Activated CD8-positive, alpha-beta T cell treated with anti-CD3 and anti-CD28 coated beads, Interleukin-2, amount 10 ng/mL, durations not matched to agents 7 days and 5 days (primary cell): Measurements from ENCODE around the gene SEMA3G. TPM values are rescaled to one million over a fixed set of nuclear protein-coding genes. Genes with fewer than 3 reads are reported as not detected.

ENCODE experiments used
- ATAC-seq: fragments of 150-1000 bp; cut with Tn5 transposase; one replicate; pipeline ENCODE4 v1.10.0; 2021; ENCODE audit warnings: moderate library complexity
- CTCF ChIA-PET: fragments of 350-600 bp; sonication (Branson Sonifier 250); formaldehyde crosslinking; loops from one replicate; lab custom pipeline; 2021; ENCODE audit warnings: antibody characterized with exemption; lab: Charles Lee
- POLR2A ChIA-PET: fragments of 350-600 bp; sonication (Branson Sonifier 250); formaldehyde crosslinking; loops from one replicate; lab custom pipeline; 2021; ENCODE audit warnings: antibody characterized with exemption; lab: Charles Lee
- DNase-seq: peaks from one replicate; pipeline ENCODE4 v3.0.0-alpha.2; 2020
- H3K27ac Mint-ChIP-seq: one replicate; pipeline ENCODE4 v1.8.0; 2021; ENCODE audit warnings: mild to moderate bottlenecking, mixed read lengths
- H3K27me3 Mint-ChIP-seq: one replicate; pipeline ENCODE4 v1.8.0; 2021; ENCODE audit warnings: low read depth, mixed read lengths
- H3K36me3 Mint-ChIP-seq: one replicate; pipeline ENCODE4 v1.8.0; 2021; ENCODE audit warnings: low read depth, mixed read lengths
- H3K4me1 Mint-ChIP-seq: one replicate; pipeline ENCODE4 v1.8.0; 2021; ENCODE audit warnings: low read depth, mixed read lengths
- H3K4me3 Mint-ChIP-seq: one replicate; pipeline ENCODE4 v1.8.0; 2021; ENCODE audit warnings: mild to moderate bottlenecking, mixed read lengths
- H3K9me3 Mint-ChIP-seq: one replicate; pipeline ENCODE4 v1.8.0; 2022; ENCODE audit warnings: mixed read lengths; ENCODE audit not compliant: insufficient read depth
- total RNA-seq, 2 experiments: library from RNA; stranded (reverse); gene quantifications; one replicate each; pipeline ENCODE4 v1.2.3, GENCODE V29; 2021

The SEMA3G gene
- total RNA-seq, 2 experiments from 2014 or later, result 0.13 to 0.21 TPM

GRCh38 chr3:52422669-52423068, 22.2 kb downstream of the SEMA3G start:
- H3K27ac Mint-ChIP-seq, result peak overlapping the region; percentile 21
- POLR2A ChIA-PET, result no interaction called here
- ATAC-seq (no peak), DNase-seq (no peak)
- no peaks in the 10 kb centered on the region for H3K36me3 Mint-ChIP-seq
- H3K9me3 Mint-ChIP-seq, result no peaks in the 10 kb centered on the region
- CTCF ChIA-PET, result interaction anchor here (1.3 kb wide), 1 partner anchor 10 kb away, joined by 11 read pairs; no protein-coding TSS in a partner anchor
- H3K4me3 Mint-ChIP-seq, result no peak overlapping the region
- no peaks in the 10 kb centered on the region for H3K4me1 Mint-ChIP-seq
- H3K27me3 Mint-ChIP-seq, result no peaks in the 10 kb centered on the region

GRCh38 chr3:52420388-52420787, 24.5 kb downstream of the SEMA3G start:
- Mint-ChIP-seq H3K4me1 (no peaks in the 10 kb centered on the region), H3K4me3 (no peak overlapping the region), H3K27ac (no peak overlapping the region), H3K36me3 (peaks cover 8% of the 10 kb centered on the region), H3K27me3 (no peaks in the 10 kb centered on the region), H3K9me3 (no peaks in the 10 kb centered on the region)
- no peak for DNase-seq
- ChIA-PET POLR2A (no interaction called here), CTCF (no interaction called here)
- ATAC-seq, result no peak

GRCh38 chr3:52415800-52416199, 29.1 kb downstream of the SEMA3G start:
- no peaks in the 10 kb centered on the region for H3K9me3 Mint-ChIP-seq
- no peak overlapping the region for H3K4me3 Mint-ChIP-seq
- ChIA-PET CTCF (interaction anchor here (0.9 to 1.4 kb wide), 2 partner anchors 31 to 32 kb away, joined by 3 to 6 read pairs; no protein-coding TSS in a partner anchor), POLR2A (no interaction called here)
- H3K4me1 Mint-ChIP-seq, result peaks cover 24% of the 10 kb centered on the region
- DNase-seq, result no peak
- no peak for ATAC-seq
- no peaks in the 10 kb centered on the region for H3K27me3 Mint-ChIP-seq
- H3K36me3 Mint-ChIP-seq, result peaks cover 20% of the 10 kb centered on the region
- no peak overlapping the region for H3K27ac Mint-ChIP-seq

GRCh38 chr3:52408466-52408865, 36.4 kb downstream of the SEMA3G start:
- H3K27me3 Mint-ChIP-seq, result no peaks in the 10 kb centered on the region
- ChIA-PET CTCF (no interaction called here), POLR2A (interaction anchor here (1.7 kb wide), 1 partner anchor 10 kb away, joined by 8 read pairs; no protein-coding TSS in a partner anchor)
- peak overlapping the region; percentile 96 for H3K27ac Mint-ChIP-seq
- DNase-seq, result no peak
- H3K9me3 Mint-ChIP-seq, result no peaks in the 10 kb centered on the region
- no peak for ATAC-seq
- peaks cover 43% of the 10 kb centered on the region for H3K4me1 Mint-ChIP-seq
- H3K36me3 Mint-ChIP-seq, result peaks cover 46% of the 10 kb centered on the region
- peak overlapping the region; percentile 81 for H3K4me3 Mint-ChIP-seq

- ATAC-seq (no peak), DNase-seq (no peak)
- Mint-ChIP-seq H3K27ac (peak overlapping the region; percentile 36), H3K9me3 (no peaks in the 10 kb centered on the region), H3K36me3 (peaks cover 48% of the 10 kb centered on the region), H3K27me3 (no peaks in the 10 kb centered on the region), H3K4me3 (peak overlapping the region; percentile 81), H3K4me1 (peaks cover 39% of the 10 kb centered on the region)
- POLR2A ChIA-PET, result interaction anchor here (0.8 to 1.7 kb wide), 2 partner anchors 9 to 31 kb away, joined by 3 to 8 read pairs; no protein-coding TSS in a partner anchor
- CTCF ChIA-PET, result no interaction called here
Measured at GRCh38 chr3:52407779-52408178, 37.1 kb downstream of the SEMA3G start.

GRCh38 chr3:52406791-52407510, 38.0 kb downstream of the SEMA3G start:
- no peaks in the 10 kb centered on the region for H3K9me3 Mint-ChIP-seq
- H3K4me3 Mint-ChIP-seq, result no peak overlapping the region
- ATAC-seq (no peak), DNase-seq (no peak)
- H3K4me1 Mint-ChIP-seq, result peaks cover 30% of the 10 kb centered on the region
- peak overlapping the region; percentile 44 for H3K27ac Mint-ChIP-seq
- no peaks in the 10 kb centered on the region for H3K27me3 Mint-ChIP-seq
- peaks cover 55% of the 10 kb centered on the region for H3K36me3 Mint-ChIP-seq
- CTCF ChIA-PET, result no interaction called here
- POLR2A ChIA-PET, result interaction anchor here (0.8 to 1.7 kb wide), 2 partner anchors 9 to 30 kb away, joined by 3 to 8 read pairs; no protein-coding TSS in a partner anchor

GRCh38 chr3:52406231-52406661, 38.7 kb downstream of the SEMA3G start:
- H3K9me3 Mint-ChIP-seq, result no peaks in the 10 kb centered on the region
- H3K4me1 Mint-ChIP-seq, result peaks cover 24% of the 10 kb centered on the region
- no peak overlapping the region for H3K4me3 Mint-ChIP-seq
- ChIA-PET POLR2A (no interaction called here), CTCF (no interaction called here)
- peaks cover 61% of the 10 kb centered on the region for H3K36me3 Mint-ChIP-seq
- H3K27me3 Mint-ChIP-seq, result no peaks in the 10 kb centered on the region
- ATAC-seq (no peak), DNase-seq (no peak)
- H3K27ac Mint-ChIP-seq, result peak overlapping the region; percentile 44

- no peak for DNase-seq
- H3K9me3 Mint-ChIP-seq, result no peaks in the 10 kb centered on the region
- POLR2A ChIA-PET, result no interaction called here
- peaks cover 61% of the 10 kb centered on the region for H3K36me3 Mint-ChIP-seq
- CTCF ChIA-PET, result no interaction called here
- no peak overlapping the region for H3K27ac Mint-ChIP-seq
- H3K27me3 Mint-ChIP-seq, result no peaks in the 10 kb centered on the region
- H3K4me1 Mint-ChIP-seq, result peaks cover 24% of the 10 kb centered on the region
- no peak overlapping the region for H3K4me3 Mint-ChIP-seq
- ATAC-seq, result no peak
Measured at GRCh38 chr3:52405601-52406110, 39.2 kb downstream of the SEMA3G start.

GRCh38 chr3:52405066-52405465, 39.8 kb downstream of the SEMA3G start:
- CTCF ChIA-PET, result no interaction called here
- H3K9me3 Mint-ChIP-seq, result no peaks in the 10 kb centered on the region
- H3K27ac Mint-ChIP-seq, result no peak overlapping the region
- peaks cover 64% of the 10 kb centered on the region for H3K36me3 Mint-ChIP-seq
- no peak for ATAC-seq
- peaks cover 24% of the 10 kb centered on the region for H3K4me1 Mint-ChIP-seq
- DNase-seq, result no peak
- H3K27me3 Mint-ChIP-seq, result no peaks in the 10 kb centered on the region
- H3K4me3 Mint-ChIP-seq, result no peak overlapping the region
- POLR2A ChIA-PET, result no interaction called here

GRCh38 chr3:52404391-52404790, 40.5 kb downstream of the SEMA3G start:
- Mint-ChIP-seq H3K36me3 (peaks cover 64% of the 10 kb centered on the region), H3K27ac (no peak overlapping the region), H3K27me3 (no peaks in the 10 kb centered on the region), H3K4me3 (no peak overlapping the region), H3K9me3 (no peaks in the 10 kb centered on the region), H3K4me1 (peaks cover 24% of the 10 kb centered on the region)
- ChIA-PET POLR2A (no interaction called here), CTCF (interaction anchor here (0.8 kb wide), 1 partner anchor 65 kb away, joined by 3 read pairs; no protein-coding TSS in a partner anchor)
- no peak for ATAC-seq
- DNase-seq, result no peak

- CTCF ChIA-PET, result interaction anchor here (0.8 kb wide), 1 partner anchor 65 kb away, joined by 3 read pairs; no protein-coding TSS in a partner anchor
- ATAC-seq (no peak), DNase-seq (no peak)
- Mint-ChIP-seq H3K27ac (no peak overlapping the region), H3K9me3 (no peaks in the 10 kb centered on the region), H3K4me3 (no peak overlapping the region), H3K27me3 (no peaks in the 10 kb centered on the region), H3K4me1 (peaks cover 21% of the 10 kb centered on the region), H3K36me3 (peaks cover 64% of the 10 kb centered on the region)
- POLR2A ChIA-PET, result no interaction called here
Measured at GRCh38 chr3:52403955-52404354, 40.9 kb downstream of the SEMA3G start.

GRCh38 chr3:52403271-52403841, 41.5 kb downstream of the SEMA3G start:
- peaks cover 59% of the 10 kb centered on the region for H3K36me3 Mint-ChIP-seq
- ChIA-PET POLR2A (no interaction called here), CTCF (no interaction called here)

More at GRCh38 chr3:52403271-52403841, 41.5 kb downstream of the SEMA3G start:
- no peak overlapping the region for H3K4me3 Mint-ChIP-seq
- no peak for ATAC-seq
- peaks cover 15% of the 10 kb centered on the region for H3K4me1 Mint-ChIP-seq
- H3K9me3 Mint-ChIP-seq, result no peaks in the 10 kb centered on the region
- no peaks in the 10 kb centered on the region for H3K27me3 Mint-ChIP-seq
- DNase-seq, result no peak
- no peak overlapping the region for H3K27ac Mint-ChIP-seq
